OCI-LY7 (cell line): Measurements from ENCODE around the gene ARHGAP6. TPM values are rescaled to one million over a fixed set of nuclear protein-coding genes. Genes with fewer than 3 reads are reported as not detected.

Experiments
- BruUV-seq: library from RNA; stranded (reverse); fragments of 400-500 nt; replicated peaks from 2 replicates; lab custom pipeline; 2021; lab: Mats Ljungman, UMichigan
- CTCF ChIA-PET: fragments of 300-600 bp; sonication (Branson Sonifier 250); formaldehyde crosslinking; loops from one replicate; lab custom pipeline; 2022; ENCODE audit warnings: antibody characterized with exemption; ENCODE audit not compliant: unreplicated experiment; lab: Charles Lee
- POLR2A ChIA-PET: fragments of 300-600 bp; sonication (Branson Sonifier 250); formaldehyde crosslinking; loops from one replicate; lab custom pipeline; 2022; ENCODE audit warnings: antibody characterized with exemption; lab: Charles Lee
- DNase-seq: peaks from one replicate; pipeline ENCODE4 v3.0.0-alpha.2; 2015; ENCODE audit warnings: low spot score
- H2AFZ ChIP-seq: fragments of 200-600 bp; sonication (generic), shearing (Covaris generic); 2 replicates; pipeline ENCODE4 v1.6.1; 2014; ENCODE audit warnings: mild to moderate bottlenecking, antibody characterized with exemption, low read length, moderate library complexity
- H3K27ac ChIP-seq: fragments of 200-600 bp; sonication (generic); 2 replicates; pipeline ENCODE4 v1.5.1; 2014; ENCODE audit warnings: mixed run types, low read depth, mild to moderate bottlenecking, moderate library complexity, low read length, inconsistent platforms; ENCODE audit not compliant: poor library complexity, severe bottlenecking
- H3K36me3 ChIP-seq: fragments of 200-600 bp; sonication (generic); 2 replicates; pipeline ENCODE4 v1.6.1; 2014; ENCODE audit warnings: mild to moderate bottlenecking, antibody characterized with exemption, low read length, moderate library complexity, mixed read lengths; ENCODE audit not compliant: insufficient read depth
- H3K4me1 ChIP-seq: fragments of 200-600 bp; sonication (generic); 2 replicates; pipeline ENCODE4 v1.5.1; 2014; ENCODE audit warnings: mild to moderate bottlenecking, low read length; ENCODE audit not compliant: insufficient read depth, poor library complexity, severe bottlenecking
- H3K4me2 ChIP-seq: fragments of 200-600 bp; sonication (generic); 2 replicates; pipeline ENCODE4 v1.6.1; 2014; ENCODE audit warnings: mild to moderate bottlenecking, low read length
- H3K4me3 ChIP-seq: fragments of 200-600 bp; sonication (generic); 2 replicates; pipeline ENCODE4 v1.5.1; 2014; ENCODE audit warnings: mild to moderate bottlenecking, low read depth, low read length; ENCODE audit not compliant: poor library complexity, severe bottlenecking
- H3K79me2 ChIP-seq: fragments of 200-600 bp; sonication (generic); 2 replicates; pipeline ENCODE4 v1.6.1; 2016; ENCODE audit warnings: low read depth, mild to moderate bottlenecking, low read length, moderate library complexity, mixed read lengths; ENCODE audit not compliant: insufficient read depth
- H3K9me2 ChIP-seq: fragments of 200-600 bp; sonication (generic); 2 replicates; pipeline ENCODE4 v1.6.1; 2016; ENCODE audit warnings: mild to moderate bottlenecking, low read length, mixed read lengths; ENCODE audit not compliant: insufficient read depth
- H3K9me3 ChIP-seq: fragments of 200-600 bp; sonication (generic); 2 replicates; pipeline ENCODE4 v1.6.1; 2014; ENCODE audit warnings: mild to moderate bottlenecking, mixed run types, low read length, mixed read lengths
- H4K20me1 ChIP-seq: fragments of 200-600 bp; sonication (generic); 2 replicates; pipeline ENCODE4 v1.6.1; 2014; ENCODE audit warnings: mild to moderate bottlenecking, antibody characterized with exemption, low read length, moderate library complexity, mixed read lengths; ENCODE audit not compliant: insufficient read depth
- EZH2phosphoT487 ChIP-seq: fragments of 200-600 bp; sonication (generic); IDR thresholded peaks from 2 replicates; pipeline ENCODE4 v1.6.1; 2018; ENCODE audit warnings: low read depth, borderline replicate concordance, mild to moderate bottlenecking, mixed run types, antibody characterized with exemption, low read length, moderate library complexity, mixed read lengths
- intact Hi-C: fragments of 100-400 bp; cut with micrococcal nuclease; formaldehyde crosslinking; loops from one replicate; pipeline ENCODE4 v1.10.0; 2022; ENCODE audit not compliant: unreplicated experiment
- total RNA-seq, 2 experiments: library from RNA; depleted of rRNA in 1 of 2; stranded (reverse); fragments of >200 nt in 1 of 2; shearing (Covaris generic) in 1 of 2; gene quantifications; 2 replicates each; pipeline ENCODE4 v1.2.3, GENCODE V29; 2014 to 2022
- TF ChIP-seq, protein P1 (sequence below): fragments of 200-600 bp; sonication (generic); conservative IDR thresholded peaks from 2 replicates; pipeline ENCODE4 v1.5.1; 2014; ENCODE audit warnings: mild to moderate bottlenecking, antibody characterized with exemption, low read length, moderate library complexity, mixed read lengths

Gene ARHGAP6
- total RNA-seq, 2 experiments from 2014 or later: not detected

- Histone ChIP-seq H3K4me3 (no peak overlapping the region), H3K4me1 (no peaks in the 10 kb centered on the region), H3K9me3 (no peaks in the 10 kb centered on the region), H3K27ac (no peak overlapping the region), H3K79me2 (no peaks in the 10 kb centered on the region), H2AFZ (no peak overlapping the region), H3K9me2 (no peaks in the 10 kb centered on the region), H3K4me2 (no peak overlapping the region), H3K36me3 (no peaks in the 10 kb centered on the region), H4K20me1 (no peaks in the 10 kb centered on the region)
- DNase-seq: no peak
- ChIA-PET POLR2A (interaction anchor here (0.5 to 0.6 kb wide), 2 partner anchors 76 to 155 kb away, joined by 3 read pairs; no protein-coding TSS in a partner anchor), CTCF (no interaction called here)
- intact Hi-C loops: no loop called here
- TF ChIP-seq, protein P1, sequence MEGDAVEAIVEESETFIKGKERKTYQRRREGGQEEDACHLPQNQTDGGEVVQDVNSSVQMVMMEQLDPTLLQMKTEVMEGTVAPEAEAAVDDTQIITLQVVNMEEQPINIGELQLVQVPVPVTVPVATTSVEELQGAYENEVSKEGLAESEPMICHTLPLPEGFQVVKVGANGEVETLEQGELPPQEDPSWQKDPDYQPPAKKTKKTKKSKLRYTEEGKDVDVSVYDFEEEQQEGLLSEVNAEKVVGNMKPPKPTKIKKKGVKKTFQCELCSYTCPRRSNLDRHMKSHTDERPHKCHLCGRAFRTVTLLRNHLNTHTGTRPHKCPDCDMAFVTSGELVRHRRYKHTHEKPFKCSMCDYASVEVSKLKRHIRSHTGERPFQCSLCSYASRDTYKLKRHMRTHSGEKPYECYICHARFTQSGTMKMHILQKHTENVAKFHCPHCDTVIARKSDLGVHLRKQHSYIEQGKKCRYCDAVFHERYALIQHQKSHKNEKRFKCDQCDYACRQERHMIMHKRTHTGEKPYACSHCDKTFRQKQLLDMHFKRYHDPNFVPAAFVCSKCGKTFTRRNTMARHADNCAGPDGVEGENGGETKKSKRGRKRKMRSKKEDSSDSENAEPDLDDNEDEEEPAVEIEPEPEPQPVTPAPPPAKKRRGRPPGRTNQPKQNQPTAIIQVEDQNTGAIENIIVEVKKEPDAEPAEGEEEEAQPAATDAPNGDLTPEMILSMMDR: no peak
- no peak for TF ChIP-seq EZH2phosphoT487
- no TSS peak for BruUV-seq
These were observed 258.2 kb downstream of the ARHGAP6 start for GRCh38 chrX:11407331-11408108.

GRCh38 chrX:11406109-11406765, 259.5 kb downstream of the ARHGAP6 start:
- BruUV-seq: no TSS peak
- no peak overlapping the region for H2AFZ ChIP-seq
- no peak overlapping the region for H3K4me2 ChIP-seq
- POLR2A ChIA-PET: interaction anchor here (0.9 kb wide), 1 partner anchor 110 kb away, joined by 5 read pairs; no protein-coding TSS in a partner anchor
- H3K9me3 ChIP-seq: no peaks in the 10 kb centered on the region
- H4K20me1 ChIP-seq: no peaks in the 10 kb centered on the region
- no peaks in the 10 kb centered on the region for H3K4me1 ChIP-seq
- no peak for DNase-seq
- H3K9me2 ChIP-seq: no peaks in the 10 kb centered on the region
- H3K36me3 ChIP-seq: no peaks in the 10 kb centered on the region
- no peaks in the 10 kb centered on the region for H3K79me2 ChIP-seq
- no peak overlapping the region for H3K27ac ChIP-seq
- TF ChIP-seq, protein P1: no peak
- no peak for TF ChIP-seq EZH2phosphoT487
- CTCF ChIA-PET: no interaction called here
- H3K4me3 ChIP-seq: no peak overlapping the region
- intact Hi-C loops: no loop called here
